ENCODE measurements around the gene PCCA. TPM values are rescaled to one million over a fixed set of nuclear protein-coding genes. Genes with fewer than 3 reads are reported as not detected.
"Not testable (repeated sequence)": the region's sequence is repeated elsewhere in the genome, so short reads cannot be mapped to it uniquely, and the experiment has no call there.

Gene PCCA
- total RNA-seq, 1 experiment from 2014 or later: 4.8 TPM

DNA sequence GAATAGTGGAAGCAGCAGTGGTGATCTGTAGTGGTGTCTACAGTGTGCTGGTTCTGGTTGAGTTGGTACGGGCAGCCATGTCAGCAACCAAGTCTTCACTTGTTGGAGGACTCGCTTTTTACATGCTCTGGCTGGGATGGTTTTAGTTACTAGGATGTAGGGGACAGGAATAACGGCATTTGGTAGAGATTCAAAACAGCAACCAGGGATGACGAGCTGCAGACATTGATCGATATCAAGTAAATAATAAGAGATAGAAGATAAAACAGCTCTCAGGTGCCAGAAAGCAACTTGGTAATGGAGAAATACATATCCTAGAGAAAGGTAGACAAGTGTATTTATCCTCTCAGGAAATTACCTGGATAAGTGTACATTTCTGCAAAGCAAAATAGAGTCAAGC, 84.3 kb downstream of the PCCA start:
- no peak for DNase-seq (ENCODE audit: low read depth)
- in situ Hi-C loops (cut with HindIII; ENCODE audit: low pct_unique_long_range_greater_than_20kb, low sequenced_read_pairs): no loop called here

DNA sequence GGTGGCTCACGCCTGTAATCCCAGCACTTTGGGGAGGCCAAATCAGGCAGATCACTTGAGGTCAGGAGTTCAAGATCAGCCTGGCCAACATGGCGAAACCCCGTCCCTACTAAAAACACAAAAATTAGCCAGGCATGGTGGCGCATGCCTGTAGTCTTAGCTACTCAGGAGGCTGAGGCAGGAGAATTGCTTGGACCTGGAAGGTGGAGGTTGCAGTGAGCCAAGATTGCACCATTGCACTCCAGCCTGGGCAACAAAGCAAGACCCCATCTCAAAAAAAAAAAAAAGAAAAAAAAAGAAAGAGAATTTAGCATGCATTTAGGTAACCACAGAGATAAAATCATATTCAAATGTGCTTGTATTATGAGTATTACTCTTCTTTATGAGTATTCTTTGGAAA, 85.6 kb downstream of the PCCA start:
- DNase-seq (ENCODE audit: low read depth); in situ Hi-C loops (cut with HindIII; ENCODE audit: low pct_unique_long_range_greater_than_20kb, low sequenced_read_pairs): not testable (repeated sequence)

- in situ Hi-C loops (cut with HindIII; ENCODE audit: low pct_unique_long_range_greater_than_20kb, low sequenced_read_pairs): no loop called here
- no peak for DNase-seq (ENCODE audit: low read depth)
Observed at GRCh38 chr13:100175078-100175802, 86.3 kb downstream of the PCCA start.

DNA sequence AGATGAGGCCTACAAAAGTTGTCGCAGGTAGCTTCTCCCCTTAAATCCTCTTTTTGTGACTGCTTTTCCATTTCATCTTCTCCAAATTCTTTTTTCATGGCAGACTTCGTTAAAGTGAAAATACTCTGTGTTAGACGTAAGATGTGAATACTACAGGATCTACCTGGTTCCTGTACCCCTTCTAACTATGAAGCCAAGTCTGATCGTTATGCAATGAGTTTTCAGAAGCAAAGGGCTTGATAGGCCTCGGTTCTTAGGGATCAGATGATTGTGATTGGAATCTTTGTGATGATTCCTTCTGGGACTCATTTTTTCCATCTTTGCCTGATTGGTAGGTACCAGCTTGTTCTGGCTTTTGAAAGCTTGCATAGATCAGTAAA, 86.9 kb downstream of the PCCA start:
- in situ Hi-C loops (cut with HindIII; ENCODE audit: low pct_unique_long_range_greater_than_20kb, low sequenced_read_pairs): no loop called here
- DNase-seq (ENCODE audit: low read depth): no peak

GRCh38 chr13:100176801-100177400, 88.0 kb downstream of the PCCA start:
- DNase-seq (ENCODE audit: low read depth): no peak
- in situ Hi-C loops (cut with HindIII; ENCODE audit: low pct_unique_long_range_greater_than_20kb, low sequenced_read_pairs): no loop called here

DNA sequence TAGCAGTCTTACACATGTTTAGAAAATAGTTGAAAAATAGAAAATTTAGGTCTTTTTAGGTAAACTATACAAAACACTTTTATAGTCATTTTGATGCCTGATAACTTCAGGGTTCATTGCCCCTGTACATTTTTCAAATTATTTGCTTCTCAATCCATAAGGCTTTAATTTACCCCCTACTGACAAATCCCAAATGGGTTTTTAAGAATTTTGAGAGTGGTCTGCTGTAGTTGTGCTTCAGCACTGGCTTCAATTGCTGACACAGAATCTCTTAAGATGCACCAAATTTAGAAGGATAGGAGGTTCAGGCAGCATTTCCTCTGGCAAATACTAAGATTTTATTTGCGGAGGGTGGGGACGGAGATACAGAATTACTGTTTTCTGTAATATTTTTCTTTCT, 89.4 kb downstream of the PCCA start:
- no peak for DNase-seq (ENCODE audit: low read depth)
- in situ Hi-C loops (cut with HindIII; ENCODE audit: low pct_unique_long_range_greater_than_20kb, low sequenced_read_pairs): no loop called here

DNA sequence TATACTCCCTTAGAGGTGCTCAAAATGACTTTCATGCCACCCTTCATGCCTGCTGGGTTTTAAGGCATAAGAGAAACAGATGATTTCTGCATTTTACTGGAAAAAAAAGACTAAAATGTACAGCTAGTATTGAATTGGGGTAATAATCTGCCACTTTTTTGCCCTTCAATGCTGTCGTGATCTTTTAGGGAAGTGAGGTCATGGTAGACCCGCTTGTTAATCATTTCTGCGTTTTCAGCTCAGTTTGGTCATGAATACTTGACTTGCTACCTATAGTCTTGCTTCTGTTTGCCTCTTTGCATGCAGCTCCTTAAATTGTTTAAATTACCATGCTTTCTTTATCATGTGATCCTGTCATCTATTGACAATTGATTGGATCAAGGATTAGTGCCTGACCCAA, 90.4 kb downstream of the PCCA start:
- no peak for DNase-seq (ENCODE audit: low read depth)
- in situ Hi-C loops (cut with HindIII; ENCODE audit: low pct_unique_long_range_greater_than_20kb, low sequenced_read_pairs): no loop called here

DNA sequence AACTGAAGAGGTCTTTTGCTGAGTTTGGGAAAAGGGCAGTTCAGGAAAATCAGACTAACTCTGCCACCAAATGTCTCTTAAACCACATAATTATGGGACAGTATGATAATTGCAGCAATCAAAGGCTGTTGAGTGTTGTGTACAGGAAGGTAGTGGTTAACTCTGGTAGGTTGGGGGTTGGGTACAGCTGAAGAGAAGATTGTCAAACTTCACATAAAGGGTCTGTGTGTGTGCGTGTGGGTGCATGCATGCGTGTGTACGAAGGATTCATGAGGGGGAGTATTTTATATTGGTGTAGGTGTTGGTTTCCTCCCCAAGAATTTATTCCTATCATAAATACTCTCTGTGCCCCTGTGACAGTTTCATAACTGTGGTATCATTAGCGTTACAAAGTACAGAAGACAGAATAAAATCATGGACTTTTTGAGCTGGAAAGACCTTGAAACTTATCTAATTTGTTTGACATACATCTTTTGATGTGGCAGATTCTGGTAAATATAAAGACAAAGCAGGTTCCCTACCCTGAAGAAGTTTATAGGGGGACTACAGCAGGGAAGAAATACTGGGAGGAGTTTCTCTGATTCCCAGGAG, 94.1 kb downstream of the PCCA start:
- DNase-seq (ENCODE audit: low read depth): no peak
- in situ Hi-C loops (cut with HindIII; ENCODE audit: low pct_unique_long_range_greater_than_20kb, low sequenced_read_pairs): no loop called here

GRCh38 chr13:100184095-100184494, 95.2 kb downstream of the PCCA start:
- in situ Hi-C loops (cut with HindIII; ENCODE audit: low pct_unique_long_range_greater_than_20kb, low sequenced_read_pairs): no loop called here
- no peak for DNase-seq (ENCODE audit: low read depth)

GRCh38 chr13:100195568-100195967, 106.7 kb downstream of the PCCA start:
- DNase-seq (ENCODE audit: low read depth): no peak
- in situ Hi-C loops (cut with HindIII; ENCODE audit: low pct_unique_long_range_greater_than_20kb, low sequenced_read_pairs): no loop called here

- no peak for DNase-seq (ENCODE audit: low read depth)
Observed at GRCh38 chr13:100196375-100196774, 107.5 kb downstream of the PCCA start.

DNA sequence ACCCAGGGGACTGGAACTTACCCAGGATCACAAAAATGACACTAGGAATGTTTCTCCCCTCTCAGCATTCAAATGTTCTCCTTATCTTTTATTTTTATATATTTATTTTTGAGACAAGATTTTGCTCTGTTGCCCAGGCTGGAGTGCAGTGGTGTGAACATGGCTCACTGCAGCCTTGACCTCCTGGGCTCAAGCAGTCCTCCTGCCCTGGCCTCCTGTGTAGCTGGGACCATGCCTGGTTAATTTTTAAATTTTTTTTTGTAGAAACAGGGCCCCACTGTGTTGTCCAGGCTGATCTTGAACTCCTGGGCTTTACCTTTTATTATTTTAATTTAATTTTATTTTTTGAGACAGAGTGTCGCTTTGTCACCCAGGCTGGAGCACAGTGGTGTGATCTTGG, 108.2 kb downstream of the PCCA start:
- in situ Hi-C loops (cut with HindIII; ENCODE audit: low pct_unique_long_range_greater_than_20kb, low sequenced_read_pairs): no loop called here
- DNase-seq (ENCODE audit: low read depth): no peak

More at GRCh38 chr13:100196375-100196774, 107.5 kb downstream of the PCCA start:
- in situ Hi-C loops (cut with HindIII; ENCODE audit: low pct_unique_long_range_greater_than_20kb, low sequenced_read_pairs): no loop called here

DNA sequence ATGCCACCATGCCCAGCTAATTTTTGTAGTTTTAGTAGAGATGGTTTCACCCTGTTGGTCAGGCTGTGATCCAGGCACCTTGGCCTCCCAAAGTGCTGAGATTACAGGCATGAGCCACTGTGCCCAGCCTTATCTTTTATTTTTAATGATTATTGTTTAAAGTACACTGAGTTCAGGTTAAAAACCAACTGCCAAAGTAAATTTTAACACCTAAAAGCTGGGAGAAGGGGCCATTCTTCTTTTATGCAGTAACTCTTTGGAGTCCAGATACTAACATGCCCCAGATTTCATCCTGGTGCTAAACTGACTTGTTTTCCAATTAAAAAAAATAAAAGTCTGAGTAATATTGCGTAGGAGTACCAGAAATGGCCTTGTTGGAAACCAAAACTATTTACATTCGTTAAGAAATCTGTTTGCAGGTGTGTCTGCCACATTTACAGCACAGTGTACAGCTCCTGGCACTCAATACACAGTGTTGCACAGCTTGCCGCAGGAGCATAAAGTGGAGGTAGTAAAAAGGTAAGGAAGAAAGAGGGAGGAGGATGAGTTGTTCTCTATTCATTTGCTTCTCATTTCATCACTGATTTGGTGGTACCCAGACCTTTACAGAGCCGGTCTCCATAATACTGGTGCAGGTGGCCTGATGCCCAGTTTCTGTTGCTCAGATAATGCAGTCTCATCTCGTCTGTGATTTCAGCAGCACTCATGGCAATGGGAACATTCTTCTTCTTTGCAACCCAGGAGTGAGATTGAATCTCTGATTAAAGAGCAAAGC, 108.9 kb downstream of the PCCA start:
- in situ Hi-C loops (cut with HindIII; ENCODE audit: low pct_unique_long_range_greater_than_20kb, low sequenced_read_pairs): no loop called here
- no peak for DNase-seq (ENCODE audit: low read depth)

GRCh38 chr13:100203696-100204367, 114.9 kb downstream of the PCCA start:
- DNase-seq (ENCODE audit: low read depth): no peak
- in situ Hi-C loops (cut with HindIII; ENCODE audit: low pct_unique_long_range_greater_than_20kb, low sequenced_read_pairs): no loop called here

DNA sequence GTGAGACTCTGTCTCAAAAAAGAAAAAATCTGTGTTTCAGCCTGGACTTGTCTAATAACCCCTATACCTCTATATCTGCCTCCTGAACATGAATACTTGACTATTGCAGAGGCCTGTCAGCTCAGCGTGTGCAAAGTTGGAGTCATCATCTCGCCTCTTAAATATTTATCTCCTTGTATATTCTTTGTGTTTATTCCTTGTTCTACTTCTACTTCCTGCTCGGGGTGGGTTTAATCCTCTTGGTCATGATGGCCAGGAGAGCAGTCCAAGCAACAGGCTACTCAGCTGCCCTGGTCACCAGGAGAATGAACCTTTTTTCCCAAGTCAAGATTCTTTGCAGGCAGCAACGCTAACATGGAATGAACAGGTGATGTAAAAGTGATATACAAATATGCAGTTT, 119.1 kb downstream of the PCCA start:
- DNase-seq (ENCODE audit: low read depth): no peak
- in situ Hi-C loops (cut with HindIII; ENCODE audit: low pct_unique_long_range_greater_than_20kb, low sequenced_read_pairs): no loop called here

DNA sequence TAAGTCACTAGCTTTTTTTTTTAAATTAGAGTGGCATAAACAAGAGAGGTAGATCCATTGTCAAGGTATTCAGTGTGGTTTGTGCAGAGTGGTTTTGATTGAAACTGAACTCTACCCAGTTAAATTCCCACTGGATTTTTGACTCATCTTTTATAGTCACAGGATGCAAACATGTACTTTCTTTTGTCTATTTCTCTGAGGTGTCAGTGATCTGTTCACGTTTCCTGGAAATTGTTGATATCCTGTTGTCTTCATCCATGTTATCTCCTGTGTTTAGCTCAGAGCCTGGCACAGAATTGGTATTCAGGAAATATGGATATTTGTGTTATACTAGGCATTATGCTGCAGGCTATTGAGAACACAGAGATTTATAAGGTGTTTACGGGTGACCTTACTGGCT, 119.7 kb downstream of the PCCA start:
- no peak for DNase-seq (ENCODE audit: low read depth)
- in situ Hi-C loops (cut with HindIII; ENCODE audit: low pct_unique_long_range_greater_than_20kb, low sequenced_read_pairs): no loop called here

GRCh38 chr13:100209857-100210825, 121.2 kb downstream of the PCCA start:
- DNase-seq (ENCODE audit: low read depth): peak; percentile 49
- in situ Hi-C loops (cut with HindIII; ENCODE audit: low pct_unique_long_range_greater_than_20kb, low sequenced_read_pairs): no loop called here

Measured in Caki2 (cell line).